HS-5 (cell line): ENCODE results near the gene CADM4.
"Not testable (repeated sequence)": the region's sequence is repeated elsewhere in the genome, so short reads cannot be mapped to it uniquely, and the experiment has no call there.

ENCODE experiments used
- DNase-seq: peaks from one replicate; pipeline ENCODE4 v3.0.0-alpha.2; 2012; ENCODE audit warnings: low read depth

The CADM4 gene

GRCh38 chr19:43606569-43607229 lies 33.0 kb downstream of the CADM4 start:
- no peak for DNase-seq

GRCh38 chr19:43605875-43606568 lies 33.6 kb downstream of the CADM4 start:
- no peak for DNase-seq

- DNase-seq, result not testable (repeated sequence)
Measured at GRCh38 chr19:43600326-43600725, 39.3 kb downstream of the CADM4 start.

GRCh38 chr19:43599635-43600295 lies 39.9 kb downstream of the CADM4 start:
- DNase-seq, result no peak

GRCh38 chr19:43598445-43599240 lies 41.0 kb downstream of the CADM4 start:
- no peak for DNase-seq

GRCh38 chr19:43597876-43598275 lies 41.8 kb downstream of the CADM4 start:
- no peak for DNase-seq

GRCh38 chr19:43596842-43597461 lies 42.7 kb downstream of the CADM4 start:
- no peak for DNase-seq

GRCh38 chr19:43595999-43596841 lies 43.4 kb downstream of the CADM4 start, which contains the start of the genes IRGQ and ZNF576:
TSS of gene IRGQ (minus strand) at chr19:43596134. CDS start at chr19:43595338, 796 bp downstream.
TSS of gene ZNF576 (plus strand) at chr19:43596595. CDS start at chr19:43597109, 514 bp downstream.
- peak; percentile 99 for DNase-seq

GRCh38 chr19:43595605-43595998 lies 44.0 kb downstream of the CADM4 start:
- DNase-seq, result no peak

- DNase-seq, result no peak
Measured at GRCh38 chr19:43594710-43595604, 44.7 kb downstream of the CADM4 start.

GRCh38 chr19:43594081-43594697 lies 45.5 kb downstream of the CADM4 start:
- DNase-seq, result no peak

GRCh38 chr19:43592800-43593350 lies 46.8 kb downstream of the CADM4 start:
- no peak for DNase-seq

GRCh38 chr19:43591904-43592772 lies 47.5 kb downstream of the CADM4 start:
- DNase-seq, result no peak

GRCh38 chr19:43589678-43590077 lies 50.0 kb downstream of the CADM4 start:
- no peak for DNase-seq

- no peak for DNase-seq
Measured at GRCh38 chr19:43589277-43589676, 50.4 kb downstream of the CADM4 start.

GRCh38 chr19:43587029-43587428 lies 52.6 kb downstream of the CADM4 start:
- not testable (repeated sequence) for DNase-seq

- no peak for DNase-seq
Measured at GRCh38 chr19:43586346-43586745, 53.3 kb downstream of the CADM4 start.

- no peak for DNase-seq
Measured at GRCh38 chr19:43584484-43584883, 55.2 kb downstream of the CADM4 start.
